Measurements from ENCODE around the gene ATRAID.

ATRAID gene

DNA sequence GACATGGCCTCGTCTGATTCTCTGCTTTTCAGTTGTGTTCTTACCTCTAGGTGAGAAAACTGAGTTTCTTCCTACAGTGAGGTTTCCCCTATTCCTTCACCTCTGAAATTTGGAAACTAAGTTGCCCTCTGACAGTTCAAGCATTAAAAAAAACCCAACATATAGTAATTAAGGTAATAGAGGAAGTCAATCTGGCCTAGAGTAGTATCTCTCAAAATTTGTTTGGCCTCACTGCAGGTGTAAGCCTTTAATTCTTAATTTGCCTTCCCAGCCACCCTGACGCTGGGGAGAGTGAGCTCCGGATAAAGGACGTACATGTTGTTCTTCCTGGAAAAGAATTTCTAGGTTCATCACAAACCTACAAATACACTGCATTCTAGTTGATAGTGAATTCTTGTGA, 6.8 kb downstream of the ATRAID start:
- H3K4me3 ChIP-seq (ENCODE audit: low read depth, low read length): no peak overlapping the region
- TF ChIP-seq, protein P1, sequence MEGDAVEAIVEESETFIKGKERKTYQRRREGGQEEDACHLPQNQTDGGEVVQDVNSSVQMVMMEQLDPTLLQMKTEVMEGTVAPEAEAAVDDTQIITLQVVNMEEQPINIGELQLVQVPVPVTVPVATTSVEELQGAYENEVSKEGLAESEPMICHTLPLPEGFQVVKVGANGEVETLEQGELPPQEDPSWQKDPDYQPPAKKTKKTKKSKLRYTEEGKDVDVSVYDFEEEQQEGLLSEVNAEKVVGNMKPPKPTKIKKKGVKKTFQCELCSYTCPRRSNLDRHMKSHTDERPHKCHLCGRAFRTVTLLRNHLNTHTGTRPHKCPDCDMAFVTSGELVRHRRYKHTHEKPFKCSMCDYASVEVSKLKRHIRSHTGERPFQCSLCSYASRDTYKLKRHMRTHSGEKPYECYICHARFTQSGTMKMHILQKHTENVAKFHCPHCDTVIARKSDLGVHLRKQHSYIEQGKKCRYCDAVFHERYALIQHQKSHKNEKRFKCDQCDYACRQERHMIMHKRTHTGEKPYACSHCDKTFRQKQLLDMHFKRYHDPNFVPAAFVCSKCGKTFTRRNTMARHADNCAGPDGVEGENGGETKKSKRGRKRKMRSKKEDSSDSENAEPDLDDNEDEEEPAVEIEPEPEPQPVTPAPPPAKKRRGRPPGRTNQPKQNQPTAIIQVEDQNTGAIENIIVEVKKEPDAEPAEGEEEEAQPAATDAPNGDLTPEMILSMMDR (IDR thresholded peaks at IDR 0.05; ENCODE audit: low read depth, low read length, missing control alignments): no peak
- no peak for DNase-seq (ENCODE audit: low read depth)
- in situ Hi-C loops (cut with HindIII; ENCODE audit: low sequenced_read_pairs): no loop called here

DNA sequence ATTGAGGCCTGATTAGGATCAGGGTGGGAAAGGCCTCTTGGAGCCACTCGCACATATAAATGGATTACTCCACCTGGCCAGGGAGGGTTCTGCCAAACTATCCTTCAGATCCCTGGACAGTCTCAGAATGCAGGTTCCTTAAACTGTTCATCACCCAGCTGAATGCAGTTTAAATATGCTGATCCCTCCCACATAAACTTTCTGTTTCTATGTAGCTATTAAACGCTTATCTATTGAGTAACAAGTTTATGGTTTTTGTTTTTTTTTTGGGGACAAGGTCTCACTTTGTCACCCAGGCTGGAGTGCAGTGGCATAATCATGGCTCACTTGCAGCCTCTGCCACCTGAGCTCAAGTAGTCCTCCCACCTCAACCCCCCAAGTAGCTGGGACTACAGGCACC, 7.2 kb downstream of the ATRAID start:
- TF ChIP-seq, protein P1 (IDR thresholded peaks at IDR 0.05; ENCODE audit: low read depth, low read length, missing control alignments): no peak
- in situ Hi-C loops (cut with HindIII; ENCODE audit: low sequenced_read_pairs): no loop called here
- DNase-seq (ENCODE audit: low read depth): no peak
- H3K4me3 ChIP-seq (ENCODE audit: low read depth, low read length): no peak overlapping the region

DNA sequence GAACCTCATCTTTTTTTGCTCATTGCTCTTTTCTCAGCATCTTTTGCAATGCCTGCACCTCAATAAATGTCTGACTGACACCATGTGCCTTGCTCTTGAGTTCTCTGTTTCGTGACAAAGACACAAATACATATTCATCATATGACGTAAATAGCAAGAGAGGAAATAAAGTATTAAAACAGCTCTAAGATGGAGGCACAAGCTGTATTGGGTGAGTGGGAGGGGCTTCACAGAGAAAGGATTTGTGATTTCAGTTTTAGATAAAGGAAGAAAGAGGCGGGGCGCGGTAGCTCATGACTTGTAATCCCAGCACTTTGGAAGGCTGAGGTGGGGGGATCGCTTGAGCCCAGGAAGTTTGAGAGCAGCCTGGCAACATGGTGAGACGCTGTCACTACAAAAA, 8.2 kb downstream of the ATRAID start:
- in situ Hi-C loops (cut with HindIII; ENCODE audit: low sequenced_read_pairs): no loop called here
- TF ChIP-seq, protein P1 (IDR thresholded peaks at IDR 0.05; ENCODE audit: low read depth, low read length, missing control alignments): no peak
- no peak for DNase-seq (ENCODE audit: low read depth)

DNA sequence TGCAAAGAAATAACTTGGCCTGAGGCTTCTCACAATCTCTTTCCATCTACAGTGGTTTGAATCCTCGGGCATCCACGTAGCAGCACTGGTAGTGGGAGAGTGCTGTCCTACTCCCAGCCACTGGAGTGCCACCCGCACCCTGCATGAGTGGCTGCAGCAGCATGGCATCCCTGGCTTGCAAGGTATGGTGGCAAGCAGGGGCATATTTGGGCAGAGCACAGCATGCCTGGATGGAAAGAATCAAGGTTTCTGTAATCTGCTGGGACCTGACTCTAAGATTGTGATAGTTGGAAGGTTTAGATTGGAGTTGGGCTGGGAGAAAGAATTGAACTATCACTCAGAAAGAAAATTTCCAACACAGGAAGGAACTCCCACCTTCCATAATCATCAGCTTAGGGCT, 9.3 kb downstream of the ATRAID start:
- TF ChIP-seq, protein P1 (IDR thresholded peaks at IDR 0.05; ENCODE audit: low read depth, low read length, missing control alignments): no peak
- in situ Hi-C loops (cut with HindIII; ENCODE audit: low sequenced_read_pairs): no loop called here
- no peak for DNase-seq (ENCODE audit: low read depth)
- no peak overlapping the region for H3K4me3 ChIP-seq (ENCODE audit: low read depth, low read length)

More for the DNA sequence above, 8.2 kb downstream of the ATRAID start:
- H3K4me3 ChIP-seq (ENCODE audit: low read depth, low read length): no peak overlapping the region

DNA sequence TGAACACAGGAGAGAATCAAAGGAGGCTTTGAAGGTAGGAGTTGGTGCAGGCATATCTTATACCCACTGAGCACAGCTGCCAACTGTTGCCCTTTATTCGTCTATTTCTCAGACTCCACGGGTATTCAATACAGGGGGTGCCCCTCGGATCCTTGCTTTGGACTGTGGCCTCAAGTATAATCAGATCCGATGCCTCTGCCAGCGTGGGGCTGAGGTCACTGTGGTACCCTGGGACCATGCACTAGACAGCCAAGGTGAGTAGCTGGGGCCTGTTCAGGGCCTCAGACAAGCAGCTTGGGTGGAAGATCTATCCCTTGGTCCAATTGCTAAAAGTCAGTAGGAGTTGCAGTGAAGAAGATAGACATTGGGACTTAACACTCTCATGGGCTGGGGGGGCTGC, 10.6 kb downstream of the ATRAID start:
- TF ChIP-seq, protein P1 (IDR thresholded peaks at IDR 0.05; ENCODE audit: low read depth, low read length, missing control alignments): no peak
- DNase-seq (ENCODE audit: low read depth): no peak
- no peak overlapping the region for H3K4me3 ChIP-seq (ENCODE audit: low read depth, low read length)
- in situ Hi-C loops (cut with HindIII; ENCODE audit: low sequenced_read_pairs): no loop called here

DNA sequence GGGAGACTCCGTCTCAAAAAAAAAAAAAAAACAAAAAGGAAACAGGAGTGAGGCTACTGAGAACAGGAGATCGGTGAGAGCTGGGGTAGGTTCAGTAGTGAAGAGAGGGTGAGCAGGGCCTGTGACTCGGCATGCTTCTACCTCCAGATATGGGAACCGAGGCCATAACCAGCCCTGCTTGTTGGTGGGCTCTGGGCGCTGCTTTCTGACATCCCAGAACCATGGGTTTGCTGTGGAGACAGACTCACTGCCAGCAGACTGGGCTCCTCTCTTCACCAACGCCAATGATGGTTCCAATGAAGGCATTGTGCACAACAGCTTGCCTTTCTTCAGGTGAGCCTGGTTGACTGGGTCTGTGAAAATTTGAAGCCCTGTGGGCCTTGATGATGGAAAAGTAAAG, 11.6 kb downstream of the ATRAID start:
- in situ Hi-C loops (cut with HindIII; ENCODE audit: low sequenced_read_pairs): no loop called here
- TF ChIP-seq, protein P1 (IDR thresholded peaks at IDR 0.05; ENCODE audit: low read depth, low read length, missing control alignments): no peak
- H3K4me3 ChIP-seq (ENCODE audit: low read depth, low read length): no peak overlapping the region
- DNase-seq (ENCODE audit: low read depth): no peak

DNA sequence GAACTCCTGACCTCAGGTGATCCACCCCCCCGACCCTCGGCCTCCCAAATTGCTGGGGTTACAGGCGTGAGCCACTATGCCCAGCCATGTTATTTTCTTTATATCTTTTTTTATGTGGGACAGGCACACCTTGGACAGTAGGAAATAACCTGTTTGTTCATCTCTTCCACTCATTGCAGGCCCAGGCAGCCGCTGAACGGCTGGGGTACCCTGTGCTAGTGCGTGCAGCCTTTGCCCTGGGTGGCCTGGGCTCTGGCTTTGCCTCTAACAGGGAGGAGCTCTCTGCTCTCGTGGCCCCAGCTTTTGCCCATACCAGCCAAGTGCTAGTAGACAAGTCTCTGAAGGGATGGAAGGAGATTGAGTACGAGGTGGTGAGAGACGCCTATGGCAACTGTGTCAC, 13.7 kb downstream of the ATRAID start:
- in situ Hi-C loops (cut with HindIII; ENCODE audit: low sequenced_read_pairs): no loop called here
- TF ChIP-seq, protein P1 (IDR thresholded peaks at IDR 0.05; ENCODE audit: low read depth, low read length, missing control alignments): no peak
- DNase-seq (ENCODE audit: low read depth): no peak

More for the DNA sequence above, 13.7 kb downstream of the ATRAID start:
- H3K4me3 ChIP-seq (ENCODE audit: low read depth, low read length): no peak overlapping the region

Data from astrocyte of the cerebellum (primary cell).